ENCODE measurements around the gene SORBS1.

Gene SORBS1

GRCh38 chr10:95264227-95265051 lies 296.7 kb downstream of the SORBS1 start:
- Histone ChIP-seq H3K36me3 (ENCODE audit: control insufficient read depth in 1 of 2, insufficient read depth in 2 of 2, low read length in 2 of 2) (peaks cover 17 to 18% of the 10 kb centered on the region in 2 experiments), H3K9ac (ENCODE audit: low read length) (no peak overlapping the region), H3K14ac (ENCODE audit: low read length) (peak overlapping the region; percentile 95), H3K4me2 (ENCODE audit: low read length) (peak overlapping the region; percentile 20), H3K4ac (ENCODE audit: low read depth, low read length) (peak overlapping the region; percentile 43), H2AK5ac (ENCODE audit: low read length) (peak overlapping the region; percentile 96), H3K23ac (ENCODE audit: low read length) (no peak overlapping the region), H3K79me1 (ENCODE audit: low read length) (peaks cover 48% of the 10 kb centered on the region), H2BK5ac (ENCODE audit: low read depth, low read length, poor library complexity) (peak overlapping the region; percentile 89), H3K4me1 (ENCODE audit: control insufficient read depth in 1 of 2, insufficient read depth in 2 of 2, low read length in 2 of 2) (peaks cover 45 to 46% of the 10 kb centered on the region in 2 experiments), H4K91ac (ENCODE audit: low read depth, low read length) (peak overlapping the region; percentile 82), H4K12ac (ENCODE audit: low read depth, low read length) (no peak overlapping the region), H3K27me3 (ENCODE audit: insufficient read depth, low read length) (no peaks in the 10 kb centered on the region), H3K4me3 (ENCODE audit: low read depth, low read length) (no peak overlapping the region), H2AFZ (ENCODE audit: insufficient read depth, low read length, poor library complexity) (no peak overlapping the region), H2BK12ac (ENCODE audit: low read length) (peak overlapping the region; percentile 97), H3K9me3 (ENCODE audit: insufficient read depth, low read depth, low read length) (no peaks in the 10 kb centered on the region), H4K8ac (ENCODE audit: low read depth, low read length) (peak overlapping the region; percentile 76), H2BK120ac (ENCODE audit: insufficient read depth, low read length, poor library complexity) (peak overlapping the region; percentile 93), H3K18ac (ENCODE audit: low read length) (peak overlapping the region; percentile 97), H3K27ac (ENCODE audit: low read depth, low read length) (peak overlapping the region; percentile 87), H3K79me2 (ENCODE audit: control insufficient read depth, insufficient read depth, low read length, poor library complexity) (peaks cover 10% of the 10 kb centered on the region)
- no CpG with 5 or more reads among the region's 6 CpGs for WGBS (ENCODE audit: extremely low coverage, insufficient coverage, insufficient read length)
- peak; percentile 95 to 97 for DNase-seq

- no peak overlapping the region for H3K4me3 ChIP-seq (ENCODE audit: low read depth, low read length)
- no CpG with 5 or more reads among the region's 7 CpGs for WGBS (ENCODE audit: extremely low coverage, insufficient coverage, insufficient read length)
- peak overlapping the region; percentile 97 for H2BK12ac ChIP-seq (ENCODE audit: low read length)
- peaks cover 46% of the 10 kb centered on the region for H3K79me1 ChIP-seq (ENCODE audit: low read length)
- peak overlapping the region; percentile 97 for H3K18ac ChIP-seq (ENCODE audit: low read length)
- H3K23ac ChIP-seq (ENCODE audit: low read length), result no peak overlapping the region
- peak overlapping the region; percentile 76 for H4K8ac ChIP-seq (ENCODE audit: low read depth, low read length)
- no peak for DNase-seq
- H3K9me3 ChIP-seq (ENCODE audit: insufficient read depth, low read depth, low read length), result no peaks in the 10 kb centered on the region
- no peak overlapping the region for H2AFZ ChIP-seq (ENCODE audit: insufficient read depth, low read length, poor library complexity)
- H3K4ac ChIP-seq (ENCODE audit: low read depth, low read length), result peak overlapping the region; percentile 44
- no peak overlapping the region for H4K12ac ChIP-seq (ENCODE audit: low read depth, low read length)
- peak overlapping the region; percentile 89 for H2BK5ac ChIP-seq (ENCODE audit: low read depth, low read length, poor library complexity)
- peak overlapping the region; percentile 96 for H2AK5ac ChIP-seq (ENCODE audit: low read length)
- H3K14ac ChIP-seq (ENCODE audit: low read length), result peak overlapping the region; percentile 95
- H3K79me2 ChIP-seq (ENCODE audit: control insufficient read depth, insufficient read depth, low read length, poor library complexity), result peaks cover 10% of the 10 kb centered on the region
- H2BK120ac ChIP-seq (ENCODE audit: insufficient read depth, low read length, poor library complexity), result peak overlapping the region; percentile 93
- peak overlapping the region; percentile 82 for H4K91ac ChIP-seq (ENCODE audit: low read depth, low read length)
- no peaks in the 10 kb centered on the region for H3K27me3 ChIP-seq (ENCODE audit: insufficient read depth, low read length)
- H3K27ac ChIP-seq (ENCODE audit: low read depth, low read length), result peak overlapping the region; percentile 87
- peaks cover 41 to 42% of the 10 kb centered on the region in 2 experiments for H3K4me1 ChIP-seq (ENCODE audit: control insufficient read depth in 1 of 2, insufficient read depth in 2 of 2, low read length in 2 of 2)
- H3K36me3 ChIP-seq (ENCODE audit: control insufficient read depth in 1 of 2, insufficient read depth in 2 of 2, low read length in 2 of 2), result peaks cover 18 to 19% of the 10 kb centered on the region in 2 experiments
- no peak overlapping the region for H3K9ac ChIP-seq (ENCODE audit: low read length)
- peak overlapping the region; percentile 20 for H3K4me2 ChIP-seq (ENCODE audit: low read length)
Measured at GRCh38 chr10:95263864-95264226, 297.3 kb downstream of the SORBS1 start.

DNA sequence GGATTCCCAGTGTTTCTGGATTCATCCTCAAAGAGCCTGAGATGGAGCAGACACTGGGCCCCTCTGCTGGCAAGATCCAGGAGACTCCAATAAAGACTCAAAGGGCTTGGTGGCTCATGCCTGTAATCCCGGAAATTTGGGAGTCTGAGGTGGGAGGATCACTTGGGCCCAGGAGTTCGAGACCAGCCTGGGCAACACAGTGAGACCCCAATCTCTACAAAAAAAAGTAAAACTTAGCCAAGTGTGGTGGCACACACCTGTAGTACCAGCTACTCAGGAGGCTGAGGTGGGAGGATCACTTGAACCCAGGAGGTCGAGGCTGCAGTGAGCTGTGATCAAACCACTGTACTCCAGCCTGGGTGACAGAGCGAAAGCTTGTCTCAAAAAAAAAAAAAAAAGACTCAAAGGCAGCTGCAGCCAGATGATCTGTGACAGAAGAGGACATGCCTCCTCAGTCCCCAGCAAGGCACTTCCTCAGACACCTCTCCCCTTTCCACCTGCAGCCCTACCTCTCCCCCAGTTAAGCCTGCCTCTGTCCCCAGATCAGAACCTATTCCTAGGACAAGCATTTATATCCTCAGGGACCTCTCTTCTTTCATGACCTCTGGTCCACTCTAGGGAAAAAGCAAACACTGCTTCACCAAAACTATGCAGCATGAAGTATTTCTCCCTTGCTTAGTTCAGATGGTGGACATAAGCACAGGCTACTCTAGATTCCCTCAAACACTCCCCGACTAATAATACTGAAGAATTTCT lies 298.2 kb downstream of the SORBS1 start:
- peaks cover 38 to 40% of the 10 kb centered on the region in 2 experiments for H3K4me1 ChIP-seq (ENCODE audit: control insufficient read depth in 1 of 2, insufficient read depth in 2 of 2, low read length in 2 of 2)
- DNase-seq, result no peak
- H2AFZ ChIP-seq (ENCODE audit: insufficient read depth, low read length, poor library complexity), result no peak overlapping the region
- H2BK5ac ChIP-seq (ENCODE audit: low read depth, low read length, poor library complexity), result peak overlapping the region; percentile 38
- H3K9me3 ChIP-seq (ENCODE audit: insufficient read depth, low read depth, low read length), result no peaks in the 10 kb centered on the region
- no peak overlapping the region for H3K4me3 ChIP-seq (ENCODE audit: low read depth, low read length)
- H3K27ac ChIP-seq (ENCODE audit: low read depth, low read length), result peak overlapping the region; percentile 90
- no peaks in the 10 kb centered on the region for H3K27me3 ChIP-seq (ENCODE audit: insufficient read depth, low read length)
- H3K79me1 ChIP-seq (ENCODE audit: low read length), result peaks cover 41% of the 10 kb centered on the region
- no peak overlapping the region for H4K8ac ChIP-seq (ENCODE audit: low read depth, low read length)
- peak overlapping the region; percentile 40 for H3K4ac ChIP-seq (ENCODE audit: low read depth, low read length)
- no peak overlapping the region for H3K14ac ChIP-seq (ENCODE audit: low read length)
- no peak overlapping the region for H4K12ac ChIP-seq (ENCODE audit: low read depth, low read length)
- H4K91ac ChIP-seq (ENCODE audit: low read depth, low read length), result peak overlapping the region; percentile 61
- H2BK12ac ChIP-seq (ENCODE audit: low read length), result no peak overlapping the region
- peak overlapping the region; percentile 61 for H2AK5ac ChIP-seq (ENCODE audit: low read length)
- no CpG with 5 or more reads among the region's 5 CpGs for WGBS (ENCODE audit: extremely low coverage, insufficient coverage, insufficient read length)
- H3K9ac ChIP-seq (ENCODE audit: low read length), result no peak overlapping the region
- no peak overlapping the region for H3K4me2 ChIP-seq (ENCODE audit: low read length)
- peaks cover 18 to 23% of the 10 kb centered on the region in 2 experiments for H3K36me3 ChIP-seq (ENCODE audit: control insufficient read depth in 1 of 2, insufficient read depth in 2 of 2, low read length in 2 of 2)
- peaks cover 10% of the 10 kb centered on the region for H3K79me2 ChIP-seq (ENCODE audit: control insufficient read depth, insufficient read depth, low read length, poor library complexity)
- peak overlapping the region; percentile 41 for H2BK120ac ChIP-seq (ENCODE audit: insufficient read depth, low read length, poor library complexity)
- H3K23ac ChIP-seq (ENCODE audit: low read length), result no peak overlapping the region
- no peak overlapping the region for H3K18ac ChIP-seq (ENCODE audit: low read length)

DNA sequence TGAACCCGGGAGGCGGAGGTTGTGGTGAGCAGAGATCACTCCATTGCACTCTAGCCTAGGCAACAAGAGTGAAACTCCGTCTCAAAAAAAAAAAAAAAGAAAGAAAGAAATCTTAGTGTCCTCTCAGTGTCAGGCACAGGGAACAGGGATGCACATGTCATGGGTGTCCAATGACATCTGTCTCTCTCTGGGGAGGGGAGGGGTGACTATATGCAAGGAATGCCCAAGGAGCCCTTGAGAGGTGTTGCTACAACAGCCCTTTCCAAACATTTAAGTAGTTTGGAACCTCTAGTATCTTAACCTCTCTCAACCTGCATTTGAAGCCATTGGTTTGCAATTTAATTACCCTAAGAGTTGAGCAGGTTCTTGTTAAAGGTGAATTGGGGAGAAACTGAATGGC lies 299.2 kb downstream of the SORBS1 start:
- Histone ChIP-seq H3K9me3 (ENCODE audit: insufficient read depth, low read depth, low read length) (no peaks in the 10 kb centered on the region), H3K4me2 (ENCODE audit: low read length) (no peak overlapping the region), H3K23ac (ENCODE audit: low read length) (no peak overlapping the region), H3K27ac (ENCODE audit: low read depth, low read length) (peak overlapping the region; percentile 90), H2AK5ac (ENCODE audit: low read length) (peak overlapping the region; percentile 57), H3K79me1 (ENCODE audit: low read length) (peaks cover 41% of the 10 kb centered on the region), H4K8ac (ENCODE audit: low read depth, low read length) (no peak overlapping the region), H4K91ac (ENCODE audit: low read depth, low read length) (peak overlapping the region; percentile 26), H3K36me3 (ENCODE audit: control insufficient read depth in 1 of 2, insufficient read depth in 2 of 2, low read length in 2 of 2) (peaks cover 18 to 26% of the 10 kb centered on the region in 2 experiments), H3K18ac (ENCODE audit: low read length) (no peak overlapping the region), H3K4me3 (ENCODE audit: low read depth, low read length) (no peak overlapping the region), H3K79me2 (ENCODE audit: control insufficient read depth, insufficient read depth, low read length, poor library complexity) (peaks cover 10% of the 10 kb centered on the region), H2AFZ (ENCODE audit: insufficient read depth, low read length, poor library complexity) (no peak overlapping the region), H2BK12ac (ENCODE audit: low read length) (peak overlapping the region; percentile 42), H3K9ac (ENCODE audit: low read length) (no peak overlapping the region), H2BK120ac (ENCODE audit: insufficient read depth, low read length, poor library complexity) (peak overlapping the region; percentile 15), H4K12ac (ENCODE audit: low read depth, low read length) (no peak overlapping the region), H3K14ac (ENCODE audit: low read length) (peak overlapping the region; percentile 57), H3K4me1 (ENCODE audit: control insufficient read depth in 1 of 2, insufficient read depth in 2 of 2, low read length in 2 of 2) (peaks cover 38 to 40% of the 10 kb centered on the region in 2 experiments), H3K4ac (ENCODE audit: low read depth, low read length) (no peak overlapping the region), H2BK5ac (ENCODE audit: low read depth, low read length, poor library complexity) (peak overlapping the region; percentile 6), H3K27me3 (ENCODE audit: insufficient read depth, low read length) (no peaks in the 10 kb centered on the region)
- no CpG with 5 or more reads among the region's 3 CpGs for WGBS (ENCODE audit: extremely low coverage, insufficient coverage, insufficient read length)
- no peak for DNase-seq

Data from trophoblast cell (in vitro differentiated cells and primary cell).